Naive thymus-derived CD8-positive, alpha-beta T cell (primary cell): Measurements from ENCODE around the gene SERBP1. TPM values are rescaled to one million over a fixed set of nuclear protein-coding genes. Genes with fewer than 3 reads are reported as not detected.
"Not testable (repeated sequence)": the region's sequence is repeated elsewhere in the genome, so short reads cannot be mapped to it uniquely, and the experiment has no call there.

ENCODE experiments used
- ATAC-seq, 2 donors: fragments of 150-1000 bp; cut with Tn5 transposase in 1 of 2; sonication (Bioruptor Pico), chemical (Tn5 transposase) in 1 of 2; 1 replicate in 1 of 2; 2 replicates in 1 of 2; pipeline ENCODE4 v1.10.0; 2021; ENCODE audit warnings: mild to moderate bottlenecking in 2 of 2, moderate library complexity in 2 of 2
- POLR2A ChIA-PET: fragments of 350-600 bp; sonication (Branson Sonifier 250); formaldehyde crosslinking; loops from one replicate; lab custom pipeline; 2021; ENCODE audit warnings: antibody characterized with exemption; lab: Charles Lee
- DNase-seq, 10 donors: peaks; one replicate each; pipeline versions ENCODE4 v3.0.0 to v3.0.0-alpha.2; 2020 to 2022
- H3K27ac Mint-ChIP-seq, 10 donors: one replicate each; pipeline ENCODE4 v1.8.0; 2020 to 2022; ENCODE audit warnings: mild to moderate bottlenecking in 10 of 10, mixed read lengths in 10 of 10, moderate library complexity in 4 of 10, inconsistent platforms in 1 of 10
- H3K27me3 Mint-ChIP-seq, 5 donors: one replicate each; pipeline ENCODE4 v1.8.0; 2021 to 2022; ENCODE audit warnings: mixed read lengths in 5 of 5
- H3K36me3 Mint-ChIP-seq, 3 donors: one replicate each; pipeline ENCODE4 v1.8.0; 2020 to 2022; ENCODE audit warnings: mixed read lengths in 3 of 3, mild to moderate bottlenecking in 2 of 3, inconsistent platforms in 1 of 3
- H3K4me1 Mint-ChIP-seq, 4 donors: one replicate each; pipeline ENCODE4 v1.8.0; 2021 to 2022; ENCODE audit warnings: mixed read lengths in 4 of 4
- H3K4me3 Mint-ChIP-seq, 10 donors: one replicate each; pipeline ENCODE4 v1.8.0; 2020 to 2022; ENCODE audit warnings: mild to moderate bottlenecking in 10 of 10, mixed read lengths in 10 of 10, moderate library complexity in 6 of 10, inconsistent platforms in 1 of 10
- H3K9me3 Mint-ChIP-seq, 9 donors: one replicate each; pipeline ENCODE4 v1.8.0; 2020 to 2022; ENCODE audit warnings: mixed read lengths in 9 of 9, mild to moderate bottlenecking in 3 of 9, inconsistent platforms in 1 of 9, moderate library complexity in 1 of 9
- polyA plus RNA-seq, 3 donors: library from polyadenylated mRNA; unstranded; fragments of 300-500 nt; fragmentation: Illumina TruSeq; gene quantifications; one replicate each; pipeline ENCODE4 v1.2.3, GENCODE V29; 2021
- total RNA-seq, 8 experiments: library from RNA in 2 of 8; stranded (reverse) in 2 of 8; gene quantifications; one replicate each; pipeline ENCODE4 v1.2.3 and lab custom pipeline; 2021 to 2026

SERBP1 gene
- total and polyA plus RNA-seq, 5 experiments from 2014 or later = 130 to 180 (median 156) TPM

DNA sequence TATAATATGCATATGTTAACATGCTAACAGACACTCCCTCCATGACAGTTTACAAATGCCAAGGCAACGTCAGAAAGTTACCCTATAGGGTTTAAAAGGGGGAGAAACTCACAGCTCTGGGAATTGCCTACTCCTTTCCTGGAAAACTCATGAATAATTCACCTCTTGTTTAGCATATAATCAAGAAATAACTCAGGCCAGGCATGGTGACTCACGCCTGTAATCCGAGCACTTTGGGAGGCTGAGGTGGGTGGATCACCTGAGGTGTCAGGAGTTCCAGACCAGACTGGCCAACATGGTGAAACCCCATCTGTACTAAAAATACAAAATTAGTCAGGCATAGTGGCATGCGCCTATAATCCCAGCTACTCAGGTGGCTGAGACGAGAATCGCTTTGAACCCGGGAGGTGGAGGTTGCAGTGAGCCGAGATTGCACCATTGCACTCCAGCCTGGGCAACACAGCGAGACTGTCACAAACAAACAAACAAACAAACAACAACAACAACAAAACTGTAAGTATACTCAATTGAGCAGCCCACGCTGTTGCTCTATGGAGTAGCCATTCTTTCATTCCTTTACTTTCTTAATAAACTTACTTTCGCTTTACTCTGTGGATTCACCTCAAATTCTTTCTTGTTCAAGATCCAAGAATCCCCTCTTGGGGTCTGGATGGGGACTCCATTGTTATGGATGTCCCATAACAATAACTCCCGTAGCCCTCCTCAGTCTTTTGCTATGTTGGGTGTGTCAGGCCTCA is 30.0 kb downstream of the SERBP1 start:
- H3K9me3 Mint-ChIP-seq, DNase-seq, H3K36me3 Mint-ChIP-seq, H3K4me1 Mint-ChIP-seq, ATAC-seq, H3K27me3 Mint-ChIP-seq, POLR2A ChIA-PET, H3K4me3 Mint-ChIP-seq: not testable (repeated sequence)
- peak overlapping the region in 2 of 10 donors; percentile 16 to 46 for H3K27ac Mint-ChIP-seq

DNA sequence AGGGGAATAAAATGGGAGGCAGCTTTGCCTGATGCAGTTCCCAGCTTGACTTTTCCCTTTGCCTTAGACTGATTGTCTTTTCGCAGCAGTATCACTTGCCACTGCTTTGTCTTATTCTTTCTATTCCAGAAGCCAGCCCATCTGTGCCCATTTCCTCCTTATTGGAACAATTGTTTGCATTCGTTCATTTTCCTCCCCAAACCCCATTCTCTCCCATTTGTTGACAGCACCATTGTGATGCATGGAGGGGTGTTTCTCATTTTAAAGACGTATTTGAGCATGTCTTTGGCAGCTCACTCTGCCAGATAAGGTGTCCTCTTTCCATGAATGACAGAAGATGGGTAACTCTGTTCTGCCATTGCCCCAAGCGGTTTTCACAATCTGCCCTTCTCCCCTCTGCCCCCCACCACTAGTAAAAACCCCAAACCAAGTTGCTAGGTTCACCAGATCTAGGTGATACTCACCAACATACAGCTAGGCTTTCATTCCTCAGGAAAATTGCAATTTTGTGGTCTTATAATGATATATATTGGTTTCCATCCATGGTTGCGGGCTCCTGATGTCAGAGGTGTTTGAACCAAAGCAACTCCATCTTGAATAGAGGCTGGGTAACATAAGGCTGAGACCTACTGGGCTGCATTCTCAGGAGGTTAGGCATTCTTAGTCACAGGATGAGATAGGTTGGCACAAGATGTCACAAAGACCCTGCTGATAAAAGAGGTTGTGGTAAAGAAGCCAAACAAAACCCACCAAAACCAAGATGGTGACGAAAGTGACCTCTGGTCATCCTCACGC is 30.8 kb downstream of the SERBP1 start:
- Mint-ChIP-seq H3K9me3 (no peaks in the 10 kb centered on the region), H3K4me3 (no peak overlapping the region), H3K27me3 (no peaks in the 10 kb centered on the region), H3K36me3 (peaks cover 0 to 8% (median 1%) of the 10 kb centered on the region in 3 donors), H3K27ac (no peak overlapping the region), H3K4me1 (peaks cover 0 to 4% (median 2%) of the 10 kb centered on the region in 4 donors)
- POLR2A ChIA-PET = no interaction called here
- DNase-seq (no peak), ATAC-seq (no peak)

DNA sequence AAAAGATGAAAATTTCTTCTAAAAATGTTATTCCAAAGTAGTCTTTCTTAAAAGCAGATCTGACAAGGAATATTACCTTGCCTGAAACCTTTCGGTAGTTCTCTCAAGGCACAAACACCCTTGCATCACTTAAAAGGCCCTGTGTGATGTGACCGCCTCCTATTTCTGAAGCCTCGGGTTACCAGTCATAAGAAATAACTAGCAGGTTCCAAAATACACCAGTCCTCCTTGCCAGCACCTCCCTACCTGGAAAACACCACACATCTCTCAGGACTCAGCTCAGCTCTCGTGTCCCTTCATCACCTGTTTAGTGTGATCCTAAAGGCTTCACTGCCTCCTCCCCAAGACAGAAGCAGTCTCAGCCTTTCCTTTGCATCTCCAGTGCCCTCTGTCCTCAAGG is 35.7 kb downstream of the SERBP1 start:
- Mint-ChIP-seq H3K27me3 (no peaks in the 10 kb centered on the region), H3K27ac (no peak overlapping the region), H3K4me1 (peaks cover 0 to 6% (median 5%) of the 10 kb centered on the region in 4 donors), H3K4me3 (no peak overlapping the region), H3K36me3 (peaks cover 0 to 31% (median 8%) of the 10 kb centered on the region in 3 donors), H3K9me3 (no peaks in the 10 kb centered on the region)
- POLR2A ChIA-PET = no interaction called here
- DNase-seq = no peak
- ATAC-seq = no peak

DNA sequence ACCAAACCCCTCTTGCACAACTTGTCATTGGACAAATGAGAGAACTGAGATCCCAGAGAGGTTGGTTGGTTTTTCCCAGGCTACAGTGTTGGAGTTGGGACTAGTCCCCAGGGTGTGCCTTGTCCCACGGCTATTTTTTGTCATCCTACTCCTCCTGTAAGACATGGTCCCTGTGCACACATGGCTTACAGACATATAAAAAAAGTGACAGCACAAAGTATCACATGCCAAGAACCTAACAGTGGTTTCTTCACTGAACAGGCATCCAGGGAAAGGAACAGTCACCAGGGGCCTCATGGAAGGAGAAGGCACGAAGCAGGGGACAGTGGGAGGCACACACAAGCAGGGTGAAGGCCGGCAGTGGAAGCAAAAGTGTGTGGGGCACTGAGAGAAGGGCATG is 36.5 kb downstream of the SERBP1 start:
- H3K36me3 Mint-ChIP-seq = peaks cover 0 to 31% (median 8%) of the 10 kb centered on the region in 3 donors
- POLR2A ChIA-PET = no interaction called here
- H3K9me3 Mint-ChIP-seq = no peaks in the 10 kb centered on the region
- H3K4me3 Mint-ChIP-seq = no peak overlapping the region
- H3K27me3 Mint-ChIP-seq = no peaks in the 10 kb centered on the region
- ATAC-seq (no peak), DNase-seq (no peak)
- peak overlapping the region in 2 of 10 donors; percentile 29 to 42 for H3K27ac Mint-ChIP-seq
- peaks cover 0 to 6% (median 3%) of the 10 kb centered on the region in 4 donors for H3K4me1 Mint-ChIP-seq

DNA sequence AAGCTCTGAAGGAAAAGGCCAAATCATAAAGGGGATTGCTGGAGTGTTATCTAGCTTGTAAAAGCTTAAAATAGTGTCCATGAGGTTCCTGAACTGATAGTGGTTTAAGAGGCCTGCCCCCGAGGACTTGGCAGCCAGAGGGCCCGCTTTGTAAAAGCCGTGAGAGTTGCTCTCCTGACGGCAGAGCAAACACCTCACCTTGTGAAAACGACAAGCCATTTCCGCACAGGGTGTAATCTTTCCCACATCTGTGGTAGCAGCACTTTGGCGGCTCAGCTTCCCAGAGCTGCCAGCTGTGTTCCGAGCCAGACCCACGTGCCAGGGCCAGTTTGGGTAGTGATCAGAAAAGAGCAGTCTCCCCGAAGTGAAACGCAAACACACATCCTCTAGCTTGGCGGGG is 37.0 kb downstream of the SERBP1 start:
- H3K36me3 Mint-ChIP-seq = peaks cover 0 to 31% (median 8%) of the 10 kb centered on the region in 3 donors
- peak overlapping the region in 1 of 10 donors; percentile 4 for H3K4me3 Mint-ChIP-seq
- ATAC-seq = no peak
- no peaks in the 10 kb centered on the region for H3K27me3 Mint-ChIP-seq
- H3K9me3 Mint-ChIP-seq = no peaks in the 10 kb centered on the region
- peaks cover 0 to 6% (median 3%) of the 10 kb centered on the region in 4 donors for H3K4me1 Mint-ChIP-seq
- peak overlapping the region in 2 of 10 donors; percentile 51 to 63 for H3K27ac Mint-ChIP-seq
- POLR2A ChIA-PET = no interaction called here
- DNase-seq = no peak

DNA sequence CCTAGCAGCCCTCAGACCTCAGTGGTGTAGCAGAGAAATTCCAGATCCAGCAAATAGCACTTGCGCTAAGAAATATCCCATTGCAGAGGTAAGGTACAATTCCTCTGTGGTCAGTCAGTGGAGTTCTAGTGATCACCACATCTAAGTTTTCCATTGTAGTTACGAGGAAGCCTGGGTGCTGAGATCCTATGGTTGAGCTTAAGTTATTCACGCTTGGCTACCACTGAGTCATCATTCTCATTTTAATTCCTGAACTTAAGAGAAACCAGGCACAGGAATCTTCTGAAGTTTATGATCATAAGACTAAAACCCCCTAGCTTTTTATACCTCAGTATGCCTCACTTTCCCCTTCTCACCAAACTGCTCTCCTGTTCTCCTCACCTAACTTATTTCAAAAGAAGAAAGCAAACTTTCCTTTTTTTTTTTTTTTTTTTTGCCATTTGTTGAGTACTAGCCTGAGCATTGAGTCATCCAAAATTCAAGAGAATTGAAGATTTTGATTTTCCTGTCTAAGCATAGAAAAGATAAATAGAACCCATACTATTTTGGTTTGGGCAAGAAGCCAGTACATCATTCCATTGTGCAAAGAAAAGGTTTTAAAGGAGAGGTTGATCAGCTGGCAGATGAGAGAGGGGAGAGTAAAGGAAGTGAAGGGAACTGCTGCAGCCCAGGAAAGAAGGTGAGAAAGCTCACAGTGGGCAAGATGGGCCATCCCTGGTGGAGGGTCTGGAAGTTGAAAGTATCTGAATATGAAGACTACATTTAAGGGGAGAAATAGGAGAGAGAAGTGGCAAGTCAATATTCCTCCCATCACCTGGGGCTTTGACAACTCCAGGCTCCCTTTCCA is 39.9 kb downstream of the SERBP1 start:
- Mint-ChIP-seq H3K4me1 (peaks cover 0 to 6% (median 1%) of the 10 kb centered on the region in 4 donors), H3K4me3 (no peak overlapping the region), H3K27me3 (no peaks in the 10 kb centered on the region), H3K9me3 (peaks cover 0 to 8% (median 6%) of the 10 kb centered on the region in 9 donors), H3K27ac (no peak overlapping the region), H3K36me3 (peaks cover 4 to 25% (median 13%) of the 10 kb centered on the region in 3 donors)
- ATAC-seq = no peak
- no peak for DNase-seq
- POLR2A ChIA-PET = no interaction called here

DNA sequence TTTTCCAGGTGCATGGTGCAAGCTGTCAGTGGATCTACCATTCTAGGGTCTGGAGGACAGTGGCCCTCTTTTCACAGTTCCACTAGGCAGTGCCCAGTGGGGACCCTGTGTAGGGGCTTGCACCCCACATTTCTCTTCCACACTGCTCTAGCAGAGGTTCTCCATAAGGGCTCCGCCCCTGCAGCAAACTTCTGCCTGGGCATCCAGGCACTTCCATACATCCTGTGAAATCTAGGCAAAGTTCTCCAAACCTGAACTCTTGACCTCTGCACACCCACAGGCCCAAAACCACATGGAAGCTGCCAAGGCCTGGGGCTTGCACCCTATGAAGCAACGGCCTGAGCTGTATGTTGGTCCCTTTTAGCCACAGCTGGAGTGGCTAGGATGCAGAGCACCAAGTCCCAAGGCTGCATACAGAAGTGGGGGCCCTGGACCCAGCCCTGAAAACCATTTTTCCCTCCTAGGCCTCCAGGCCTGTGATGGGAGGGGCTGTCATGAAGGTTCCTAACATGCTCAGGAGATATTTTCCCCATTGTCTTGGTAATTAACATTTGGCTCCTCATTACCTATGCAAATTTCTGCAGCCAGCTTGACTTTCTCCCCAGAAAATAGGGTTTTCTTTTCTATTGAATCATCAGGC is 46.1 kb downstream of the SERBP1 start:
- Mint-ChIP-seq H3K4me1 (no peaks in the 10 kb centered on the region), H3K9me3 (peaks cover 9 to 39% (median 25%) of the 10 kb centered on the region in 9 donors), H3K4me3 (no peak overlapping the region), H3K36me3 (peaks cover 2 to 39% (median 34%) of the 10 kb centered on the region in 3 donors), H3K27me3 (no peaks in the 10 kb centered on the region), H3K27ac (no peak overlapping the region)
- POLR2A ChIA-PET = no interaction called here
- no peak for DNase-seq
- no peak for ATAC-seq

DNA sequence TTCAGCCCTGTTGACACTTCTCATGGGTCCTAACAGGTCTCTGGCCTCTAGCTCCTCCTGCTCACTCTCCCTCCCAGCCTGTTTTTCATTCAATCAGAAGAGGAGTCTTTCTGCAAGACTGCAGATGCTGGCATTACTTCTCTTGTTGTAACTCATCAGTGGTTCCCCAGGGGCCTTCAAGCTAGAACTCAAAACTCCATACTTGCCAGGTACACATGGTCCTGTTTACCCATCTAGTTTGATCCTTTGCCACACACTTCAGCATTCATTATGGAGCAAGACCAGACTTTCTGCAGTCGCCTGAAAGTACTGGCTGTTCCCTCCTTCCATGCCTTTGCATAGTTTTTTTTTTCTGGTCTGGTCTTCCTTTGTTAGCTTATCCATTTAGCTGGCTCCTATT is 47.9 kb downstream of the SERBP1 start:
- POLR2A ChIA-PET = interaction anchor here (0.7 kb wide), 1 partner anchor 569 kb away, joined by 6 read pairs; no protein-coding TSS in a partner anchor
- DNase-seq (no peak), ATAC-seq (no peak)
- H3K27me3 Mint-ChIP-seq = no peaks in the 10 kb centered on the region
- H3K27ac Mint-ChIP-seq = no peak overlapping the region
- H3K4me3 Mint-ChIP-seq = no peak overlapping the region
- peaks cover 9 to 39% (median 25%) of the 10 kb centered on the region in 9 donors for H3K9me3 Mint-ChIP-seq
- H3K36me3 Mint-ChIP-seq = peaks cover 2 to 44% (median 34%) of the 10 kb centered on the region in 3 donors
- no peaks in the 10 kb centered on the region for H3K4me1 Mint-ChIP-seq

DNA sequence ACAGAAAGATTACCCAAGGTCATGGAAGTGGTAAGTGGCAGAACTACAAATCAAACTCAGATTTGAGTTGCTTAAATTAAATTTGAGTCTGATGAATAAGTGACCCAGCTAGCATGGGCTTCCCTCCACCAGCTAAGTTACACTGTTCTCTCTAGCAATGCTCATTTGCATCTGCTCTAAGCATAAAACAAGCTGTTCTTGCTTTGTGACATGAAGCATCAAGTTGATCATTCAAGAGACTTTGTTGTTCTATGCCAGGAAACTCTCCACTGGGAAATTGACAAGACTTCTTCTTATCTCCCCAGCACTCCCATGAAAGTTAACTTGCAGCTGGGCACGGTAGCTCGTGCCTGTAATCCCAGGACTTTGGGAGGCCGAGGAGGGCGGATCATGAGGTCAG is 49.0 kb downstream of the SERBP1 start:
- H3K36me3 Mint-ChIP-seq = peaks cover under 1 to 42% (median 34%) of the 10 kb centered on the region in 3 donors
- no peak for ATAC-seq
- no peak overlapping the region for H3K27ac Mint-ChIP-seq
- no peaks in the 10 kb centered on the region for H3K27me3 Mint-ChIP-seq
- DNase-seq = no peak
- H3K9me3 Mint-ChIP-seq = peaks cover 7 to 35% (median 24%) of the 10 kb centered on the region in 9 donors
- no peak overlapping the region for H3K4me3 Mint-ChIP-seq
- H3K4me1 Mint-ChIP-seq = no peaks in the 10 kb centered on the region
- POLR2A ChIA-PET = no interaction called here

DNA sequence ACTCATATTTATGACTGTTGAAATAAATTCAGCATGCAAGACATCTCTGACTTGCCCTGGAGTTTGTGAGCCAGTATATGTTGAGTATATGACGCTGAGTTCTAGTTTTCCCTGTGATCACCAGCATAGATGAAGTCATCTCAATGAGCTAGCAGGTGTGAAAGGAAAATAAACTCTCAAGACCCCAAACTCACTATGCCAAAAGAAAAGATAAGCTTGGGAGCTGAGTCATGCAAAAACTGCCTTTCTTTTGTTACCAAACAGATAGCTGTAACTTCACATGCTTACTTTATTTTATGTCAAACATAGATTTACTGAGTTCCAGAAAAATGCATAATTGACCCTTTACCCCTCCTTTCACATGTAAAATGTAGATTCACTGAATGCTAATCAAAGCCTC is 52.9 kb downstream of the SERBP1 start:
- Mint-ChIP-seq H3K36me3 (peaks cover 0 to 20% (median 4%) of the 10 kb centered on the region in 3 donors), H3K4me3 (no peak overlapping the region), H3K4me1 (no peaks in the 10 kb centered on the region), H3K27me3 (no peaks in the 10 kb centered on the region), H3K27ac (no peak overlapping the region), H3K9me3 (peaks cover 0 to 3% (median 0%) of the 10 kb centered on the region in 9 donors)
- POLR2A ChIA-PET = no interaction called here
- no peak for DNase-seq
- ATAC-seq = no peak

DNA sequence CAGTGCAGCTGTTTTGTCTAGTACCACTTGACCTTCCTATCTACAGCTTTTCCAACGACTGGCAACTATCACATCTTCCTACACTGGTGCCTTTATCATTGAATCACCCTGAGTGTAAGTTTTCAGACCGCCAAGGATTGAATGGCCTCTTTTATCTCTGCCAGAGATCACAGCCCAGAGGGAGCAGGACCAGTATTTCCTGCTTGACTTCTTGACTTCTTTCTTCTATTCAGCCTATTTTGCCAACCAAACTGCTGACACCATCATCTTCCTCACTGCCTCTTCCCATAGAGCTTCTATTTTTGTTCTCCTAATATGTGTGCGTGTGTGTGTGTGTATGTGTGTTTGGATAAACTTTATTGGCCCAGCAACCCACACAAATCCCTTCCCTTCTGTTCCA is 53.8 kb downstream of the SERBP1 start:
- no peak for ATAC-seq
- Mint-ChIP-seq H3K27me3 (no peaks in the 10 kb centered on the region), H3K27ac (no peak overlapping the region), H3K4me3 (no peak overlapping the region), H3K9me3 (no peaks in the 10 kb centered on the region), H3K4me1 (no peaks in the 10 kb centered on the region), H3K36me3 (peaks cover 0 to 18% (median 0%) of the 10 kb centered on the region in 3 donors)
- no peak for DNase-seq
- POLR2A ChIA-PET = no interaction called here

DNA sequence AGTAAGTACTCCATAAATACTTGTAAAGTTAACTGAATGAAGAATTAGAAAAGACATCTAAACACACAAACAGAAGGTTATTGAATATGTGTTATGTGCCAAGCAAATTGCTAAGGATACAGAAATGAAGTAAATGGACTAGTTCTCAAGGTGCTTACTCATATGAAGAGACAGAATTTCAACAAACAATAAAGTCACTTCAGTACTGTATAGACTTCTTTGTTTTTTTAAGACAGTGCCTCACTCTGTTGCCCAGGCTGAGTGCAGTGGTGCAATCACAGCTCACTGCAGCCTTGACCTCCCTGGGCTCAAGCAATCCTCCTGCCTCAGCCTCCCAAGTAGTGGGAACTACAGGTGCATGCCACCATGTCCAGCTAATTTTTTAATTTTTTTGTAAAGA is 57.3 kb downstream of the SERBP1 start:
- ATAC-seq (no peak), DNase-seq (no peak)
- Mint-ChIP-seq H3K27me3 (no peaks in the 10 kb centered on the region), H3K27ac (no peak overlapping the region), H3K4me3 (no peak overlapping the region), H3K36me3 (peaks cover 0 to 5% (median 0%) of the 10 kb centered on the region in 3 donors), H3K9me3 (no peaks in the 10 kb centered on the region), H3K4me1 (no peaks in the 10 kb centered on the region)
- POLR2A ChIA-PET = no interaction called here
